ENCODE measurements around the gene ATP8B4.

The ATP8B4 gene

GRCh38 chr15:50063226-50063625 is 55.8 kb downstream of the ATP8B4 start:
- no peak for TF ChIP-seq CTCF (IDR thresholded peaks at IDR 0.05)

DNA sequence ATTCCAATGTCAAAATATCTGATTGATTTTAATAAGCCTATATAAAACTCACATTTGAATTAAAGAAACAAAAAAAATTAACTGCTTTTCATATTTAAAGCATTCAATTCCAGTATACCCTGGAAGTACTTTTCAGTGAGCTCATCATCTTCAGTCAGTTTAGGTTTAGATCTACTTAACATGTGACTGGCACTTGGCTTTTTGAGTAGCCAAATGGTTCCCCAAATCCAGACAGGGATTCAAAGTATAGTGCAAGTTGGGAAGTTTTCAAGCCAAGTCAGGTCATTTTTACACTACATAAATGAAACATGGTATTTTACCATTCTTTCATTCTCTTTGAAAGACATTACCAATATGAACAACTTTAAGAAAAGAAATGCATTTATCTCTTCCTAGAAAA is 57.5 kb downstream of the ATP8B4 start:
- TF ChIP-seq CTCF (IDR thresholded peaks at IDR 0.05), result no peak

GRCh38 chr15:50059883-50060282 is 59.1 kb downstream of the ATP8B4 start:
- TF ChIP-seq CTCF (IDR thresholded peaks at IDR 0.05), result no peak

GRCh38 chr15:50059203-50059772 is 59.7 kb downstream of the ATP8B4 start:
- no peak for TF ChIP-seq CTCF (IDR thresholded peaks at IDR 0.05)

GRCh38 chr15:50057905-50058639 is 61.0 kb downstream of the ATP8B4 start:
- no peak for TF ChIP-seq CTCF (IDR thresholded peaks at IDR 0.05)

GRCh38 chr15:50057196-50057595 is 61.8 kb downstream of the ATP8B4 start:
- no peak for TF ChIP-seq CTCF (IDR thresholded peaks at IDR 0.05)

GRCh38 chr15:50055750-50056157 is 63.3 kb downstream of the ATP8B4 start:
- no peak for TF ChIP-seq CTCF (IDR thresholded peaks at IDR 0.05)
